ENCODE results near the gene ZNF22. TPM values are rescaled to one million over a fixed set of nuclear protein-coding genes. Genes with fewer than 3 reads are reported as not detected.

Gene ZNF22
- total RNA-seq: 10 to 100 TPM; 34.2 to 36.7 TPM

GRCh38 chr10:45000752-45001380, at the start of gene ZNF22:
ZNF22 (plus strand) TSS chr10:45000923; CDS start chr10:45003369, 2,446 bp downstream.
- POLR2A ChIA-PET: no interaction called here
- CTCF ChIA-PET: no interaction called here

GRCh38 chr10:44951576-44952226, 49.0 kb upstream of the ZNF22 start:
- CTCF ChIA-PET: no interaction called here

GRCh38 chr10:44952779-44953231, 47.9 kb upstream of the ZNF22 start:
- CTCF ChIA-PET: no interaction called here
- POLR2A ChIA-PET: no interaction called here

More at GRCh38 chr10:44951576-44952226, 49.0 kb upstream of the ZNF22 start:
- POLR2A ChIA-PET: no interaction called here

- ChIA-PET CTCF (no interaction called here), POLR2A (no interaction called here)
Measured at GRCh38 chr10:44954042-44954441, 46.7 kb upstream of the ZNF22 start.

GRCh38 chr10:44954962-44955361, 45.8 kb upstream of the ZNF22 start:
- POLR2A ChIA-PET: no interaction called here
- CTCF ChIA-PET: no interaction called here

GRCh38 chr10:44955413-44956070, 45.2 kb upstream of the ZNF22 start:
- ChIA-PET CTCF (no interaction called here), POLR2A (no interaction called here)

- CTCF ChIA-PET: no interaction called here
- POLR2A ChIA-PET: no interaction called here
Measured at GRCh38 chr10:44956226-44956625, 44.5 kb upstream of the ZNF22 start.

GRCh38 chr10:44956717-44957706, 43.7 kb upstream of the ZNF22 start:
- ChIA-PET CTCF (no interaction called here), POLR2A (no interaction called here)

- CTCF ChIA-PET: interaction anchor here (1.5 kb wide), 1 partner anchor 25 kb away, joined by 6 read pairs; no protein-coding TSS in a partner anchor
- POLR2A ChIA-PET: no interaction called here
Measured at GRCh38 chr10:44958196-44958897, 42.4 kb upstream of the ZNF22 start.

- CTCF ChIA-PET: interaction anchor here (1.5 kb wide), 1 partner anchor 26 kb away, joined by 6 read pairs; no protein-coding TSS in a partner anchor
- POLR2A ChIA-PET: no interaction called here
Measured at GRCh38 chr10:44958898-44959246, 41.9 kb upstream of the ZNF22 start.

- CTCF ChIA-PET: interaction anchor here (1.5 kb wide), 1 partner anchor 26 kb away, joined by 6 read pairs; no protein-coding TSS in a partner anchor
- POLR2A ChIA-PET: interaction anchor here (2.2 kb wide), 1 partner anchor 14 kb away, joined by 7 read pairs; no protein-coding TSS in a partner anchor
Measured at GRCh38 chr10:44959247-44960087, 41.3 kb upstream of the ZNF22 start, which contains the start of gene RASSF4. RASSF4 (plus strand) TSS chr10:44959802; CDS start chr10:44970203, 10,401 bp downstream.

GRCh38 chr10:44960088-44960460, 40.6 kb upstream of the ZNF22 start:
- ChIA-PET POLR2A (interaction anchor here (2.2 kb wide), 1 partner anchor 14 kb away, joined by 7 read pairs; no protein-coding TSS in a partner anchor), CTCF (no interaction called here)

- ChIA-PET POLR2A (interaction anchor here (2.2 kb wide), 1 partner anchor 13 kb away, joined by 7 read pairs; no protein-coding TSS in a partner anchor), CTCF (no interaction called here)
Measured at GRCh38 chr10:44960482-44961229, 40.1 kb upstream of the ZNF22 start.

GRCh38 chr10:44961230-44961571, 39.5 kb upstream of the ZNF22 start:
- ChIA-PET POLR2A (interaction anchor here (2.2 kb wide), 1 partner anchor 12 kb away, joined by 7 read pairs; no protein-coding TSS in a partner anchor), CTCF (no interaction called here)

- POLR2A ChIA-PET: no interaction called here
- CTCF ChIA-PET: interaction anchor here (0.9 kb wide), 1 partner anchor 12 kb away, joined by 3 read pairs; no protein-coding TSS in a partner anchor
Measured at GRCh38 chr10:44961931-44962750, 38.6 kb upstream of the ZNF22 start.

Measured in activated CD8-positive, alpha-beta memory T cell treated with anti-CD3 and anti-CD28 coated beads for 36 hours (primary cell).